Measurements from ENCODE around the gene PSMB10. TPM values are rescaled to one million over a fixed set of nuclear protein-coding genes. Genes with fewer than 3 reads are reported as not detected.

PSMB10 gene
- total and polyA plus RNA-seq, 2 of the 8 experiments (the other 6 are each of a cell fraction or from before 2014, with no cell fraction given): 32.1 to 61.9 TPM

GRCh38 chr16:67966549-67967182 is 30.0 kb upstream of the PSMB10 start:
- H3K18ac ChIP-seq (ENCODE audit: extremely low read depth, low read length): peak overlapping the region; percentile 75; the same call in 1 of the 2 replicates
- peaks cover 20% of the 10 kb centered on the region; the same call in 1 of the 2 replicates for H3K79me1 ChIP-seq (ENCODE audit: low read depth, low read length)
- H4K91ac ChIP-seq (replicated peaks; ENCODE audit: insufficient read length, low read length): peak overlapping the region; percentile 76
- peaks cover 0 to 4% of the 10 kb centered on the region in 2 experiments; a peak in 2 of 4 replicates for H3K79me2 ChIP-seq (ENCODE audit: control insufficient read depth in 1 of 2, insufficient read depth in 2 of 2, low read length in 2 of 2)
- H3K27ac ChIP-seq (ENCODE audit: low read depth, low read length): peak overlapping the region; percentile 45
- ChIA-PET POLR2A (ENCODE audit: partially characterized antibody) (interaction anchor here (0.7 to 3.9 kb wide), 10 partner anchors 11 to 271 kb away, joined by 3 to 26 read pairs (median 5); partner anchors contain the start of genes DDX28, DUS2, LCAT and PSMB10), CTCF (ENCODE audit: partially characterized antibody) (interaction anchor here (0.8 to 10.9 kb wide), 7 partner anchors 14 to 420 kb away, joined by 3 to 90 read pairs (median 3); partner anchors contain the start of genes DPEP3 and LCAT)
- peak overlapping the region; percentile 75 to 77 for H3K4me2 ChIP-seq (ENCODE audit: insufficient read depth in 1 of 2, low read depth in 2 of 2, low read length in 2 of 2)
- H2AFZ ChIP-seq (ENCODE audit: low read length): no peak overlapping the region
- H3K4ac ChIP-seq (replicated peaks; ENCODE audit: insufficient read length, low read depth, low read length): peak overlapping the region; percentile 8
- peak overlapping the region; percentile 90; the same call in 1 of the 2 replicates for H2BK5ac ChIP-seq (ENCODE audit: low read depth, low read length)
- no peak overlapping the region for H3K56ac ChIP-seq (replicated peaks; ENCODE audit: insufficient read length, low read depth, low read length)
- no peak overlapping the region for H2BK20ac ChIP-seq (ENCODE audit: low read length)
- peak overlapping the region; percentile 71 for H2AK5ac ChIP-seq (ENCODE audit: low read depth, low read length)
- no peaks in the 10 kb centered on the region for H3K27me3 ChIP-seq (replicated peaks in 1 of 4; ENCODE audit: control insufficient read depth in 3 of 4, extremely low read depth in 1 of 4, insufficient read depth in 3 of 4, low read length in 3 of 4)
- H2BK12ac ChIP-seq (ENCODE audit: low read depth, low read length): peak overlapping the region; percentile 85; the same call in 1 of the 2 replicates
- H4K20me1 ChIP-seq (replicated peaks in 1 of 2; ENCODE audit: control insufficient read depth in 1 of 2, insufficient read depth in 2 of 2, low read length in 2 of 2): peaks cover 0 to 21% of the 10 kb centered on the region in 2 experiments
- H3K9ac ChIP-seq (replicated peaks in 1 of 4; ENCODE audit: extremely low read depth in 1 of 4, low read depth in 3 of 4, low read length in 3 of 4): peak overlapping the region in 3 of 4 experiments; percentile 14 to 60 (median 41); a peak in 6 of 7 replicates
- H4K5ac ChIP-seq (ENCODE audit: insufficient read length, low read depth, low read length): peak overlapping the region; percentile 33
- H3K36me3 ChIP-seq (ENCODE audit: control insufficient read depth in 2 of 4, insufficient read depth in 4 of 4, low read length in 3 of 4): peaks cover under 1 to 9% (median 5%) of the 10 kb centered on the region in 4 experiments; a peak in 5 of 8 replicates
- FAIRE-seq: no peak
- H4K8ac ChIP-seq (ENCODE audit: extremely low read depth, insufficient read depth, low read length): no peak overlapping the region; the same call in 1 of the 2 replicates
- 66% methylated on average over 3 of the region's 3 CpGs; no CpG with 5 or more reads in 1 of the 2 experiments for WGBS, 2 experiments (ENCODE audit: extremely low coverage in 1 of 2, insufficient coverage in 1 of 2, insufficient read length in 1 of 2, insufficient replicate concordance in 2 of 2, low coverage in 1 of 2, low lambda C conversion rate in 2 of 2, missing lambda C conversion rate in 1 of 2)
- H2BK15ac ChIP-seq (ENCODE audit: low read length): peak overlapping the region; percentile 90; the same call in 1 of the 2 replicates
- H3K23me2 ChIP-seq (ENCODE audit: low read depth, low read length): peaks cover 7% of the 10 kb centered on the region; the same call in 1 of the 2 replicates
- H2BK120ac ChIP-seq (replicated peaks; ENCODE audit: low read depth, low read length): peak overlapping the region; percentile 14
- peak overlapping the region; percentile 37 for H3K14ac ChIP-seq (ENCODE audit: insufficient read length)
- no peaks in the 10 kb centered on the region for H3K9me3 ChIP-seq (ENCODE audit: insufficient read depth in 2 of 2, low read depth in 1 of 2, low read length in 1 of 2)
- no peak for DNase-seq (ENCODE audit: low read depth in 1 of 2, low spot score in 2 of 2)
- H3K23ac ChIP-seq (ENCODE audit: insufficient read length): no peak overlapping the region
- H3K4me3 ChIP-seq (ENCODE audit: extremely low read depth in 1 of 4, insufficient read depth in 2 of 4, low read depth in 3 of 4, low read length in 4 of 4): peak overlapping the region in 2 of 4 experiments; percentile 8 to 67; a peak in 3 of 8 replicates
- H3K4me1 ChIP-seq (replicated peaks in 1 of 4; ENCODE audit: control insufficient read depth in 3 of 4, insufficient read depth in 4 of 4, low read length in 3 of 4): peaks cover 6 to 25% (median 19%) of the 10 kb centered on the region in 4 experiments
- TF ChIP-seq GTF2F1 (IDR thresholded peaks at IDR 0.05; ENCODE audit: borderline replicate concordance, low read depth, low read length) (no peak), TEAD4 (IDR thresholded peaks at IDR 0.05; ENCODE audit: low read depth, low read length) (no peak; the same call in 1 of the 2 replicates)

All from H1 (cell line).